ENCODE measurements around the gene TAF4.
"Not testable (repeated sequence)": the region's sequence is repeated elsewhere in the genome, so short reads cannot be mapped to it uniquely, and the experiment has no call there.

TAF4 gene

DNA sequence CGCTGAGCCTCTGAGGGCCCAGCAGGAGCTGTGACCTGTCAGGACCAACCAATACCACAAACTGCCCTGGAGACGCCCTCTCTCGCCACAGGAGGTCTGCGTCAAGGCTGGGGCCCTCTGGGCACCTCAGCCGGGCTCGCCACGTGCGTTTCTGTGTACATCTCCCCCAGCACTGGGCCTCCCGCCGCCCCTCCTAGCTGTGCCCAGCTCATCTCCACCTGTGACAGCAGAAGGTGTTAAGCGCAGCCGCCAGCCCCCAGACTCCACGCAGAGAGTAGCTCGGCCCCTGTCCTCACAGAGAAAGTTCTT, 91.4 kb downstream of the TAF4 start:
- no peak overlapping the region for H3K9ac ChIP-seq (ENCODE audit: low read length)
- H3K27me3 ChIP-seq (ENCODE audit: control insufficient read depth, insufficient read depth, low read length) = no peaks in the 10 kb centered on the region
- H3K4me3 ChIP-seq (ENCODE audit: low read depth, low read length) = no peak overlapping the region
- H3K9me3 ChIP-seq (ENCODE audit: control insufficient read depth, insufficient read depth, low read depth, low read length) = no peaks in the 10 kb centered on the region
- no peak overlapping the region for H3K27ac ChIP-seq (ENCODE audit: low read depth, low read length)
- peaks cover 32% of the 10 kb centered on the region for H3K36me3 ChIP-seq (ENCODE audit: control insufficient read depth, insufficient read depth, low read length)
- no peaks in the 10 kb centered on the region for H3K4me1 ChIP-seq (ENCODE audit: control insufficient read depth, insufficient read depth, low read length)

DNA sequence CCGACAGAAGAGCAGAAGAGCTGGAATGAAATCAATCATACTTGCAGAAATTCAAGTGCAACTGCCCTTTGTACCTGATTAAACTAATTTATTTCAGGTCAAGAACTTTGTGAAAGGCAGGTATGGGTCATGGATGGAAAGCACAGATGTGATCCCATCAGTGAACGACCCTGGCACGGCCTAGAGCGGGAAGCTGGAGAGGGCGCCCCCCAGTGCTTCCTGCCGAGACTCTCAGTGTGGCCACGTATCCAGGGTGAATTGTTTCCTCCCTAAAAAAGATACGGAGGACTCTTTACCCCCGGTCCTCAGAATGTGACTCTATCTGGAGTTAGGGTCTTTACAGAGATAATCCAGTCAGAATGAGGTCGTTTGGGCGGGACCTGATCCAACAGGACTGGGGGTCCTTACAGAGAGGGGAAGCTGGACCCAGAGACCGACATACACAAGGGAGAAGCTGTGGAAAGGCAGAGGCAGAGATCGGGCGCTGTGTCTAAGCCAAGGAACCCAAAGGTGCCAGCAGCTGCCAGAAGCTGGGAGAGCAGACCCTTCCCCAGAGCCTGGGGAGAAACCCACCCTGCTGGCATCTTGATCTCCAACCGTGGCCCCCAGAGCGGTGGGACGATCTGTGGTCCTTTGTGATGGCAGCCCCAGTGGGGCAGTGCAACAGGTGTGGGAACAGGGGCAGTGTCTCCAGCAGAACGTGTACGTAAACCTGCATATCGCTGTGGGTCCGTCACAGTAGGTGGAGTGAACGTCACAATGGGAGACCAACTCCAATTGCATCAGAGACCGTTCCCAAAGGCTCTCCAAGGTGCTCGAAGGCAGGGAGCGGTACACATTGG, 91.9 kb downstream of the TAF4 start:
- Histone ChIP-seq H3K27ac (ENCODE audit: low read depth, low read length) (no peak overlapping the region), H3K9ac (ENCODE audit: low read length) (no peak overlapping the region), H3K27me3 (ENCODE audit: control insufficient read depth, insufficient read depth, low read length) (no peaks in the 10 kb centered on the region), H3K9me3 (ENCODE audit: control insufficient read depth, insufficient read depth, low read depth, low read length) (no peaks in the 10 kb centered on the region), H3K4me3 (ENCODE audit: low read depth, low read length) (no peak overlapping the region), H3K4me1 (ENCODE audit: control insufficient read depth, insufficient read depth, low read length) (no peaks in the 10 kb centered on the region), H3K36me3 (ENCODE audit: control insufficient read depth, insufficient read depth, low read length) (peaks cover 32% of the 10 kb centered on the region)

DNA sequence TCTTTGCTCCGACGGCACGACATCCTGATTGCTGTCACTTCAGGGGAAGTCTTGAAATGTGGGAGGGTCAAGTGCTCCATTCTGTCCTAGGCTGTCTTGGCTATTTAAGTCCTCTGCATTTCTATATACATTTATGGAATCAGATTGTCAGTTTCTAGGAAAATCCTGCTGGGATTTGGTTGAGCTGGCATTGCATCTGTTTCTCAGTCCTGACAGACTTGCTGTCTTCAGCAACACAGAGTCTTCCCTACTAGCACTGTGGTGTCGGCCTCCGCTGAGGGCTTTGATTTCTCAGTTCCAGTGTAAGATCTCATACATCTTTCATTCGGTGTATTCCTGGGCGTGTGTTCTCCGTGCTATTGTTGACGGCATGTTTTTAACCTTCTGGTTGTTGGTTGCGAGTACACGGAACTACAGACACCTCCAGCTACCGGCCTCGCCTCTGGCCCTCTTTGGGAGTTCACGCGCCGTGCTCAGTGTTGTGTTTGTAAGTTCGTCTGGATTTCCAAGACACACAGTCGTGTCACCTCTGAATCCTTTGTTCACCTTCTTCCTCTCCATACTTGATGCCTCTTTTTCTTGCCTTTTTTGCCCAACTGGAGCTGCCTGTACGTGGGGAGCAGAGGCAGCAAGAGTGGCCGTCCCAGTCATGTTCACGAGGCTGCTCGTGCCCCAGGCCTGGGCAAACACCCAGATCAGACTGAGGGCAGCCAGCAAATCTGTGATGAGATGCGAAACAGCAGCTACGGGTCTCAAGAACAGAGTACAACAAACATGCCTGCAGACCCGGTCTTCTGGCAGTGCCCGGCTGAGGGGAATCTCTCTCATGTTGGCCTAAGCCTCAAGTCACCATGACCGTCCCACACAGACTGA, 92.8 kb downstream of the TAF4 start:
- H3K9ac ChIP-seq (ENCODE audit: low read length) = no peak overlapping the region
- no peaks in the 10 kb centered on the region for H3K9me3 ChIP-seq (ENCODE audit: control insufficient read depth, insufficient read depth, low read depth, low read length)
- H3K27me3 ChIP-seq (ENCODE audit: control insufficient read depth, insufficient read depth, low read length) = no peaks in the 10 kb centered on the region
- no peak overlapping the region for H3K27ac ChIP-seq (ENCODE audit: low read depth, low read length)
- no peak overlapping the region for H3K4me3 ChIP-seq (ENCODE audit: low read depth, low read length)
- peaks cover 32% of the 10 kb centered on the region for H3K36me3 ChIP-seq (ENCODE audit: control insufficient read depth, insufficient read depth, low read length)
- H3K4me1 ChIP-seq (ENCODE audit: control insufficient read depth, insufficient read depth, low read length) = no peaks in the 10 kb centered on the region

DNA sequence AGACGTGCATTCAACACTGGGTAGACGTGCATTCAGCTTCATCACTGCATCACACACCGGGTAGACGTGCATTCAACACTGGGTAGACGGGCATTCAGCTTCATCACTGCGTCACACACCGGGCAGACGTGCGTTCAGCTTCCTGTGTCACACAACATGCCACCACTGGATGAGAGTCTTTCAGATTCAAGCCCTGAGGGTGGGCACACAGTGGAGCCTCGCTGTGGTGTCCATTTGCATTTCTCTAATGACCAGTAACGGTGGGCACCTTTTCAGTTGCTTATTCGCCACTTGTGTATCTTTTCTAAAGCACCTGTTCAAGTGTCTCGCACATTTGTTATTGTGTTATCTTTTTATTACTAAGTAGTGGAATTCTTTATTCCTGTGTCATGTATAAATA, 94.1 kb downstream of the TAF4 start:
- H3K4me3 ChIP-seq (ENCODE audit: low read depth, low read length); H3K4me1 ChIP-seq (ENCODE audit: control insufficient read depth, insufficient read depth, low read length); H3K9ac ChIP-seq (ENCODE audit: low read length); H3K27ac ChIP-seq (ENCODE audit: low read depth, low read length); H3K27me3 ChIP-seq (ENCODE audit: control insufficient read depth, insufficient read depth, low read length); H3K9me3 ChIP-seq (ENCODE audit: control insufficient read depth, insufficient read depth, low read depth, low read length): not testable (repeated sequence)
- peaks cover 30% of the 10 kb centered on the region for H3K36me3 ChIP-seq (ENCODE audit: control insufficient read depth, insufficient read depth, low read length)

DNA sequence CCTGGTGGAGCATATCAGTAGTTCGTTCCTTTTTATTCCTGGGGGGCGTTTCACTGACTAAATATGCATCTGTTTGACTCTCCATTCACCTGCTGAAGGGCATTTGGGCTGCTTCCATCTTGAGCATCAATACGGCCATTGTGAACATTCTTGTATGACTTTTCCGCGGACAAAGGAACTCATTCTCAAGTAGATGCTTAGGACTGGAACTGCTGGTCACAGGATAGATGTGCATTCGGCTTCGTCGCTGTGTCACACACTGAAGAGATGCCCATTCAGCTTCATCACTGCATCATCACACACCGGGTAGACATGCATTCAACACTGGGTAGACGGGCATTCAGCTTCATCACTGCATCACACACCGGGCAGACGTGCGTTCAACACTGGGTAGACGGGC, 95.3 kb downstream of the TAF4 start:
- Histone ChIP-seq H3K27ac (ENCODE audit: low read depth, low read length) (no peak overlapping the region), H3K9ac (ENCODE audit: low read length) (no peak overlapping the region), H3K27me3 (ENCODE audit: control insufficient read depth, insufficient read depth, low read length) (peaks cover under 1% of the 10 kb centered on the region; the same call in 1 of the 2 replicates), H3K9me3 (ENCODE audit: control insufficient read depth, insufficient read depth, low read depth, low read length) (no peaks in the 10 kb centered on the region), H3K36me3 (ENCODE audit: control insufficient read depth, insufficient read depth, low read length) (peaks cover 21% of the 10 kb centered on the region), H3K4me1 (ENCODE audit: control insufficient read depth, insufficient read depth, low read length) (0 out of 2 replicates have a peak, but pooled peaks cover under 1% of the 10 kb centered on the region), H3K4me3 (ENCODE audit: low read depth, low read length) (no peak overlapping the region)

DNA sequence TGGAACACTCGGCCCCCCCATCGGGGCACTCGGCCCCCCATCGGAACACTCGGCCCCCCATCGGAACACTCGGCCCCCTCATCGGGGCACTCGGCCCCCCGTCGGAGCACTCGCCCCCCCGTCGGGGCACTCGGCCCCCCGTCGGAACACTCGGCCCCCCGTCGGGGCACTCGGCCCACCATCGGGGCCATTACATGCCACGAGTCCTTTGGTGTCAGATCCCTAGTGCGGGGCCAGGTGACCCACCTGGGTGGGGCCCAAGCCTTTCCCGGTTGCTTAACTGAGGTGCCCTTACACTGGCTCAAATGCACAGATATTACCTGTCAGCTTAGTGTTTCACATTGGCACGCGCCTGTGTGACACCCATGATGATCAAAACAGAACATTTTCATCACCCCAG, 95.9 kb downstream of the TAF4 start:
- H3K27me3 ChIP-seq (ENCODE audit: control insufficient read depth, insufficient read depth, low read length) = peaks cover 6% of the 10 kb centered on the region; the same call in 1 of the 2 replicates
- no peak overlapping the region for H3K27ac ChIP-seq (ENCODE audit: low read depth, low read length)
- no peaks in the 10 kb centered on the region for H3K9me3 ChIP-seq (ENCODE audit: control insufficient read depth, insufficient read depth, low read depth, low read length)
- peaks cover 6% of the 10 kb centered on the region; the same call in 1 of the 2 replicates for H3K4me1 ChIP-seq (ENCODE audit: control insufficient read depth, insufficient read depth, low read length)
- H3K9ac ChIP-seq (ENCODE audit: low read length) = no peak overlapping the region
- no peak overlapping the region for H3K4me3 ChIP-seq (ENCODE audit: low read depth, low read length)
- H3K36me3 ChIP-seq (ENCODE audit: control insufficient read depth, insufficient read depth, low read length) = peaks cover 21% of the 10 kb centered on the region

DNA sequence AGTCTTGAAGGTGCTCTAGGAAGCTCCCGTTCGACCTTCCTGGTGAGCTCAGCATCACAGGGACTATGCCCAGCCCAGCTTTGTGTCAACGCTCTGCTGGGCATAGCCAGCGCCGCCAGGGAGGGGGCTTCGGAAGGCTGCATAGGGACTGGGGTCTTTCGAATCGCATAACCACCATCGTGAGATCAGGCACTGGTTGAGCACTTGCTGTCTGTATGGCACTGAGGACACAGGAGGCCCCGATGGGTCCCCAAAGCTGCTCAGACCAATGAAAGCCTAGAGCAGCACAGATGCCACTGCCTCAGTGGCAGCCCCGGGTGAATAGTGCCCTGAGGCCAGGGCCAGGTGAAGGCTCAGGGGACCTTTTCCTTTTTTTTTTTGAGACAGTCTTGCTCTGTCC, 96.7 kb downstream of the TAF4 start:
- Histone ChIP-seq H3K4me1 (ENCODE audit: control insufficient read depth, insufficient read depth, low read length) (peaks cover 7% of the 10 kb centered on the region; the same call in 1 of the 2 replicates), H3K36me3 (ENCODE audit: control insufficient read depth, insufficient read depth, low read length) (peaks cover 17% of the 10 kb centered on the region), H3K9ac (ENCODE audit: low read length) (no peak overlapping the region), H3K4me3 (ENCODE audit: low read depth, low read length) (no peak overlapping the region), H3K9me3 (ENCODE audit: control insufficient read depth, insufficient read depth, low read depth, low read length) (no peaks in the 10 kb centered on the region), H3K27me3 (ENCODE audit: control insufficient read depth, insufficient read depth, low read length) (peaks cover 9% of the 10 kb centered on the region; the same call in 1 of the 2 replicates), H3K27ac (ENCODE audit: low read depth, low read length) (no peak overlapping the region)

DNA sequence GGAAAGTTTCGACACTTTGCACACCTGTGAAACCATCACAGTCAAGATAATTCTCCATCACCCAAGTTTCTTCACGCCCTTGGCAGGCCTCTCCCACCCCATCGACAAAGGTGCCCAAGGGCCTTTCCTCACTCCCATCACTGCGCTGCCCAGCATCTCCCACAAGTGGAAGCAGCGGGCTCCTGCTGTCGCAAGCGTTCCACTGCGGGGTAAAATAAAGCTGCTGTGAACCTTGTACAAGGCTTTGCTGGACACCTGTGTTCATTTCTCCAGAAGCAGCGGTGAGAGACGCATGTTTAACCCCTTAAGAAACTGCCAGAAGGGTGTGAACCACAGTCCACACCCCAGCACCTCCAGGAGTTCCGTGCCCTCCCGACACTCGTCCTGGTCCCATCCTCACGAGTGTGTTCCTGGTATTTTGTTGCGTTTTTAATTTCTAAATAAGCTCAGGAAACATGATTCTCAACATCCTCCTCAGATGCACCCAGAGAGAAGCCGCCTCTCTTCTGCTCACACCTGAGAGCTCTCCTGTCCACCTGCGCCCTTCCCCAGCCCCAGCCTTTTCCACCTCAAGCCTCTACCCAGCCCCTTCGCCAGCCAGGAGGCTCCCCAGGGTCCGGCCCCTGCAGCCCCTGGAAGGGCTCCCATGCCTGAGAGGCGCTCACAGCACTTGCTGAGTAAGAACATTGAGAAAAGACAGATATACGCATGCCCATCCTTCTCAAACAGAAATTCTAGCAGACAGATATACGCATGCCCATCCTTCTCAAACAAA, 97.5 kb downstream of the TAF4 start:
- Histone ChIP-seq H3K9ac (ENCODE audit: low read length) (no peak overlapping the region), H3K36me3 (ENCODE audit: control insufficient read depth, insufficient read depth, low read length) (peaks cover 11% of the 10 kb centered on the region), H3K9me3 (ENCODE audit: control insufficient read depth, insufficient read depth, low read depth, low read length) (no peaks in the 10 kb centered on the region), H3K27ac (ENCODE audit: low read depth, low read length) (no peak overlapping the region), H3K27me3 (ENCODE audit: control insufficient read depth, insufficient read depth, low read length) (peaks cover 9% of the 10 kb centered on the region; the same call in 1 of the 2 replicates), H3K4me1 (ENCODE audit: control insufficient read depth, insufficient read depth, low read length) (peaks cover 7% of the 10 kb centered on the region; the same call in 1 of the 2 replicates), H3K4me3 (ENCODE audit: low read depth, low read length) (no peak overlapping the region)

DNA sequence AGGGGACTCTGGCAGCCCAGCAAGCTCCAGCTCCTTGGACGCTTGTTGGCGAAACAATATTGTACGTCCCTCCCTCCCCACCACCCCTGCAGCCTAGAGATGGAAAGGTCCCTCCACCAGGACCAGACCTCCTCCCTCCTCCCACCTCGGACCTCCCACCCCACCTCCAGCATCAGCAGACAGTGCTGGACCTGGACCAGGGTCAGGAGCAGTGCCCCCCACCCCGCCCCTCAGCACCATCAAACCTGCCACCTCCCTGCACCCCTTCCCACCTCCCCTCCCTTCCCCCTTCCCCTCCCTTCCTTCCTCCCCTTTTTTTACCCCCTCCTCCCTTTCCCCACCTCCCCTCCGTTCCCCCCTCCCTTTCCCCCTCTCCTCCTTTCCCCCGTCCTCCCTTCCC, 98.4 kb downstream of the TAF4 start:
- Histone ChIP-seq H3K27ac (ENCODE audit: low read depth, low read length) (no peak overlapping the region), H3K9ac (ENCODE audit: low read length) (no peak overlapping the region), H3K9me3 (ENCODE audit: control insufficient read depth, insufficient read depth, low read depth, low read length) (no peaks in the 10 kb centered on the region), H3K36me3 (ENCODE audit: control insufficient read depth, insufficient read depth, low read length) (peaks cover 2% of the 10 kb centered on the region), H3K27me3 (ENCODE audit: control insufficient read depth, insufficient read depth, low read length) (peaks cover 9% of the 10 kb centered on the region; the same call in 1 of the 2 replicates), H3K4me3 (ENCODE audit: low read depth, low read length) (no peak overlapping the region), H3K4me1 (ENCODE audit: control insufficient read depth, insufficient read depth, low read length) (peaks cover 7% of the 10 kb centered on the region; the same call in 1 of the 2 replicates)

DNA sequence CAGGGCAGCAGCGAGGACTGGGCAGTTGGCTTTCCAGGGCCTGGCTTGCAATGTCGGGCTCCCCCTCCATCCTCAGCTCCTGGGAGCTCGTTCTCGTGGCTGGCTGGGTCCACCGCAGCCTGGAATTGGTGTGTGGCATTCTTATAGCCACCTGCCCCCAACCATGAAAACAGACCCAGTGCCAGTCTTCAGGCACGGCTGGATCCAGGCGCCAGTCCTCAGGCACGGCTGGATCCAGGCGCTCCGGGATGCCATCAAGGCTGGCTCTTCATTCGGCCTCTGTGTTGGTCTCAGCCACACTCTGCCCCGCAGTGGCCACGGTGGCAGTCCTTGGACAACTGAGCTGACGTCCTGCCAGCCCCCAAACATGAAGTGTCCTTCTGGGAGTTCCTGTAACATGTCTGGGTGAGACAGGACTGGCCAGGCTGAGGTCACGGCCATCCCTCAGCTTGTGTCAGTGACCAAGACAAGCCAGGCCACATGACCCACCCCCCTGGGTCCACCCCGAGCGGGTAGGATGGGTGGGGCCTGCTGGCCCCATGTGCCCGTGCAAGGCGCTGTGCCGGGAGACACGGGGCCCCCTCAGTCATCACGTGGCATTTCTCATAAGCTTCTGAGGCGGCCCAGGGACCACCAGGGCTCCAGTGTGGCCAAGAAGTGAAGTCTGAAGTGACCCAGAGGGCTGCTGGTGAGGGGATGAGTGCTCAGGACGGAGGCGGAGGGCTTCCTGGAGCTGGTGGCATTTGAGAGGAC, 99.0 kb downstream of the TAF4 start:
- Histone ChIP-seq H3K27me3 (ENCODE audit: control insufficient read depth, insufficient read depth, low read length) (peaks cover 9% of the 10 kb centered on the region; the same call in 1 of the 2 replicates), H3K9ac (ENCODE audit: low read length) (no peak overlapping the region), H3K4me1 (ENCODE audit: control insufficient read depth, insufficient read depth, low read length) (peaks cover 7% of the 10 kb centered on the region; the same call in 1 of the 2 replicates), H3K27ac (ENCODE audit: low read depth, low read length) (no peak overlapping the region), H3K9me3 (ENCODE audit: control insufficient read depth, insufficient read depth, low read depth, low read length) (no peaks in the 10 kb centered on the region), H3K4me3 (ENCODE audit: low read depth, low read length) (no peak overlapping the region), H3K36me3 (ENCODE audit: control insufficient read depth, insufficient read depth, low read length) (no peaks in the 10 kb centered on the region; the same call in 1 of the 2 replicates)
